Ishikawa (cell line): ENCODE results near the gene THOC5.

Experiments used
- CEBPB ChIP-seq: IDR thresholded peaks from 2 replicates; pipeline ENCODE4 v1.6.1; 2012
- CREB1 ChIP-seq: IDR thresholded peaks from 2 replicates; pipeline ENCODE4 v1.6.1; 2012; ENCODE audit warnings: low read depth
- EGR1 ChIP-seq: IDR thresholded peaks from 2 replicates; pipeline ENCODE4 v1.6.1; 2012
- EP300 ChIP-seq: IDR thresholded peaks from 2 replicates; pipeline ENCODE4 v1.6.1; 2012; ENCODE audit warnings: borderline replicate concordance
- FOXM1 ChIP-seq: IDR thresholded peaks from 2 replicates; pipeline ENCODE4 v1.6.1; 2012; ENCODE audit warnings: low read depth, borderline replicate concordance
- NFIC ChIP-seq: IDR thresholded peaks from 2 replicates; pipeline ENCODE4 v1.6.1; 2012
- RAD21 ChIP-seq: IDR thresholded peaks from 2 replicates; pipeline ENCODE4 v1.6.1; 2012; ENCODE audit warnings: low read depth
- TAF1 ChIP-seq: IDR thresholded peaks from 2 replicates; pipeline ENCODE4 v1.6.1; 2012; ENCODE audit warnings: low read depth, mild to moderate bottlenecking
- TCF12 ChIP-seq: IDR thresholded peaks from 2 replicates; pipeline ENCODE4 v1.6.1; 2012; ENCODE audit warnings: low read depth
- TEAD4 ChIP-seq: IDR thresholded peaks from 2 replicates; pipeline ENCODE4 v1.6.1; 2012
- USF1 ChIP-seq: IDR thresholded peaks from 2 replicates; pipeline ENCODE4 v1.6.1; 2012
- YY1 ChIP-seq: IDR thresholded peaks from 2 replicates; pipeline ENCODE4 v1.6.1; 2012; ENCODE audit warnings: low read depth
- ZBTB7A ChIP-seq: IDR thresholded peaks from 2 replicates; pipeline ENCODE4 v1.6.1; 2012; ENCODE audit warnings: low read depth
- TF ChIP-seq, protein P1 (sequence below): IDR thresholded peaks from 2 replicates; pipeline ENCODE4 v1.6.1; 2012
- TF ChIP-seq, protein P2 (sequence below): IDR thresholded peaks from 2 replicates; pipeline ENCODE4 v1.6.1; 2012; ENCODE audit warnings: low read depth, mild to moderate bottlenecking

The THOC5 gene

DNA sequence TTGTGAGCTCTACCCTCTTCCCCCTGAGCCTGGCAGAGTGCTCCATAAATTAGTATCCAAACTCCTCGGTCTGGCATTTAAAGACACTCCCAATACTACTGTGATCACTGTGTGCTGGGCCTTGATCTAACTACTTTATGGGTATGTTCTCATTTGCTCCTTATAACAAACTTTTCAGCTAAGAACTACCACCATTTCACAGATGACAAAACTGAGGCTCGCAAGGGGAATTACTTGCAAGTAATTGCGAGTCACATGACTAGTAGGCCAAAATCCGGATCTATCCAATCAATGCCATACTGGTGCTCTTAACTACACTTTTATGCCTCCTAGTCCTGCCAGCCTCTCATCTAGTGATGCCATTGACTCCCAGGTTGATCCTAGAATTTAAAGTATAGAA lies 3.6 kb downstream of the THOC5 start:
- TF ChIP-seq, protein P1, sequence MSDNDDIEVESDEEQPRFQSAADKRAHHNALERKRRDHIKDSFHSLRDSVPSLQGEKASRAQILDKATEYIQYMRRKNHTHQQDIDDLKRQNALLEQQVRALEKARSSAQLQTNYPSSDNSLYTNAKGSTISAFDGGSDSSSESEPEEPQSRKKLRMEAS = no peak
- TF ChIP-seq TEAD4 (no peak), USF1 (no peak), CEBPB (no peak), YY1 (no peak), RAD21 (no peak), NFIC (no peak), TCF12 (no peak), EGR1 (no peak), EP300 (no peak), FOXM1 (no peak), CREB1 (no peak), TAF1 (no peak), ZBTB7A (no peak)
- TF ChIP-seq, protein P2, sequence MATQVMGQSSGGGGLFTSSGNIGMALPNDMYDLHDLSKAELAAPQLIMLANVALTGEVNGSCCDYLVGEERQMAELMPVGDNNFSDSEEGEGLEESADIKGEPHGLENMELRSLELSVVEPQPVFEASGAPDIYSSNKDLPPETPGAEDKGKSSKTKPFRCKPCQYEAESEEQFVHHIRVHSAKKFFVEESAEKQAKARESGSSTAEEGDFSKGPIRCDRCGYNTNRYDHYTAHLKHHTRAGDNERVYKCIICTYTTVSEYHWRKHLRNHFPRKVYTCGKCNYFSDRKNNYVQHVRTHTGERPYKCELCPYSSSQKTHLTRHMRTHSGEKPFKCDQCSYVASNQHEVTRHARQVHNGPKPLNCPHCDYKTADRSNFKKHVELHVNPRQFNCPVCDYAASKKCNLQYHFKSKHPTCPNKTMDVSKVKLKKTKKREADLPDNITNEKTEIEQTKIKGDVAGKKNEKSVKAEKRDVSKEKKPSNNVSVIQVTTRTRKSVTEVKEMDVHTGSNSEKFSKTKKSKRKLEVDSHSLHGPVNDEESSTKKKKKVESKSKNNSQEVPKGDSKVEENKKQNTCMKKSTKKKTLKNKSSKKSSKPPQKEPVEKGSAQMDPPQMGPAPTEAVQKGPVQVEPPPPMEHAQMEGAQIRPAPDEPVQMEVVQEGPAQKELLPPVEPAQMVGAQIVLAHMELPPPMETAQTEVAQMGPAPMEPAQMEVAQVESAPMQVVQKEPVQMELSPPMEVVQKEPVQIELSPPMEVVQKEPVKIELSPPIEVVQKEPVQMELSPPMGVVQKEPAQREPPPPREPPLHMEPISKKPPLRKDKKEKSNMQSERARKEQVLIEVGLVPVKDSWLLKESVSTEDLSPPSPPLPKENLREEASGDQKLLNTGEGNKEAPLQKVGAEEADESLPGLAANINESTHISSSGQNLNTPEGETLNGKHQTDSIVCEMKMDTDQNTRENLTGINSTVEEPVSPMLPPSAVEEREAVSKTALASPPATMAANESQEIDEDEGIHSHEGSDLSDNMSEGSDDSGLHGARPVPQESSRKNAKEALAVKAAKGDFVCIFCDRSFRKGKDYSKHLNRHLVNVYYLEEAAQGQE = no peak

GRCh38 chr22:29541845-29542244 lies 11.7 kb downstream of the THOC5 start:
- TF ChIP-seq CEBPB (no peak), ZBTB7A (no peak), EP300 (no peak), YY1 (no peak), CREB1 (no peak), EGR1 (no peak), RAD21 (no peak), TCF12 (no peak), FOXM1 (no peak), USF1 (no peak), NFIC (no peak), TEAD4 (no peak), TAF1 (no peak)
- TF ChIP-seq, protein P1 = no peak
- TF ChIP-seq, protein P2 = no peak

GRCh38 chr22:29539105-29539504 lies 14.5 kb downstream of the THOC5 start:
- TF ChIP-seq, protein P2 = no peak
- no peak for TF ChIP-seq YY1
- TF ChIP-seq EP300 = no peak
- TF ChIP-seq CEBPB = no peak
- no peak for TF ChIP-seq TCF12
- TF ChIP-seq FOXM1 = no peak
- TF ChIP-seq USF1 = no peak
- no peak for TF ChIP-seq RAD21
- no peak for TF ChIP-seq TAF1
- no peak for TF ChIP-seq CREB1
- TF ChIP-seq TEAD4 = no peak
- no peak for TF ChIP-seq ZBTB7A
- no peak for TF ChIP-seq NFIC
- no peak for TF ChIP-seq EGR1
- TF ChIP-seq, protein P1 = no peak

GRCh38 chr22:29536411-29536810 lies 17.1 kb downstream of the THOC5 start:
- TF ChIP-seq ZBTB7A (no peak), FOXM1 (no peak), TEAD4 (no peak), TCF12 (no peak), EP300 (no peak), USF1 (no peak), RAD21 (no peak), CREB1 (no peak), CEBPB (no peak), TAF1 (no peak), EGR1 (no peak), NFIC (no peak), YY1 (no peak)
- TF ChIP-seq, protein P1 = no peak
- TF ChIP-seq, protein P2 = no peak
